Measurements from ENCODE around the gene ST7.

The ST7 gene

GRCh38 chr7:116952635-116953371, 498 bp upstream of the ST7 start:
- H3K27me3 ChIP-seq (ENCODE audit: insufficient read depth, low read depth, severe bottlenecking) = peaks cover 83% of the 10 kb centered on the region
- no peaks in the 10 kb centered on the region for H3K9me3 ChIP-seq (ENCODE audit: severe bottlenecking)
- peak; percentile 14 for DNase-seq
- peak overlapping the region; percentile 63 for H3K4me3 ChIP-seq (ENCODE audit: low read depth, low read length)
- no peak for TF ChIP-seq CTCF (IDR thresholded peaks at IDR 0.05; ENCODE audit: low read depth, low read length)
- no peaks in the 10 kb centered on the region for H3K36me3 ChIP-seq
- no peak overlapping the region for H3K27ac ChIP-seq

- no peak for TF ChIP-seq CTCF (IDR thresholded peaks at IDR 0.05; ENCODE audit: low read depth, low read length)
- no peaks in the 10 kb centered on the region for H3K9me3 ChIP-seq (ENCODE audit: severe bottlenecking)
- no peak overlapping the region for H3K27ac ChIP-seq
- DNase-seq = peak; percentile 13
- no peaks in the 10 kb centered on the region for H3K36me3 ChIP-seq
- H3K27me3 ChIP-seq (ENCODE audit: insufficient read depth, low read depth, severe bottlenecking) = peaks cover 79% of the 10 kb centered on the region
- peak overlapping the region; percentile 63 for H3K4me3 ChIP-seq (ENCODE audit: low read depth, low read length)
Observed at GRCh38 chr7:116953906-116954838, 871 bp downstream of the ST7 start.

GRCh38 chr7:116955340-116955739, 2.0 kb downstream of the ST7 start:
- no peak overlapping the region for H3K4me3 ChIP-seq (ENCODE audit: low read depth, low read length)
- H3K36me3 ChIP-seq = no peaks in the 10 kb centered on the region
- DNase-seq = no peak
- peaks cover 80% of the 10 kb centered on the region for H3K27me3 ChIP-seq (ENCODE audit: insufficient read depth, low read depth, severe bottlenecking)
- H3K9me3 ChIP-seq (ENCODE audit: severe bottlenecking) = no peaks in the 10 kb centered on the region
- H3K27ac ChIP-seq = no peak overlapping the region
- TF ChIP-seq CTCF (IDR thresholded peaks at IDR 0.05; ENCODE audit: low read depth, low read length) = no peak

DNA sequence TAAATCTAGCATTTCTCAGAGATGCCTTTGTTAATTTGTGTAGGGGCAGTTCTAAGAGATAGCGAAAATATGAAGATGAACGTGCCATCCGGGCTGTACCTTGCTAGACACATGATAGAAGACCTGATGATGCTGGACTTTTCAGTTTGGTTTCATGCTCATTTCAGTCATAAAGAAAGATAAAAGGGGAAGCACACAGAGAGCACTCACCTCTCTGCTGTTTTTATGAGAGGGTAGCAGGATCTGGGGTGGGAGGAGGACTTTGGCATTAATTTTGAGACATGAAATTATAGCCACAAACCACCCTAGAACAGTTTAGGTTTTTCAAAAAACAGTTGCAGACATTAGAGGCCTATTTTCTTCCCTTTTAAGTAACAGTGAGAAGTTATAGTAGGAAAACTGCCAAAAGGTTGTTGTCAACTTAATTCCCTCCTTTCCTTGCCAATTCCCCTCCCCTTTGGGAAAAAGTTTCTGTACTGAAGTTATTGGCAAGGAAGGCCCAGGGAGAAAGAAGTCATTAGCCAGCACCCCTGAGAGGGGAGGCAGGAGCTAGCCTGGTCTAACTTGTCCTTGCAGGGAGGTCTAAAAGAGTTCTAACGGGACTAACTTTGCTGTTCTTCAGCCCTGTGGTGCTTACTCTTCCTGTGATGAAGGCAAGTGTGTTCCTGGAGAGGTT, 2.6 kb downstream of the ST7 start:
- H3K4me3 ChIP-seq (ENCODE audit: low read depth, low read length) = no peak overlapping the region

DNA sequence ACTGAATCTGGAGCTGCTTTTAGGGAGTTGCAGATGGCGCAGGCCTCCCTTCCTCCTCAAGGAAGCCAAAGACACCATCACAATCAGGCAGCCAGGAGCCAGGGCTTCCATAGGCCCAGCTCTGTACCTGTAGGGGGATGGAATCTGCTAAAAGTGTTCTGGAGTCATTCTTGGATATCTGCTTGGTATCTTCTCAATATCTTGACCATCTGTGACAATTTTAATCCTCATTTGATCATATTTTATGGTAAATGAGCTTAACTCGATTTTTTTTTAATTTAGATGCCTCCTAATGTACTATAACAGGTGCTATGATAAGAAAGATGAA, 3.1 kb downstream of the ST7 start:
- H3K9me3 ChIP-seq (ENCODE audit: severe bottlenecking) = no peaks in the 10 kb centered on the region
- H3K36me3 ChIP-seq = no peaks in the 10 kb centered on the region
- peaks cover 81% of the 10 kb centered on the region for H3K27me3 ChIP-seq (ENCODE audit: insufficient read depth, low read depth, severe bottlenecking)
- no peak for TF ChIP-seq CTCF (IDR thresholded peaks at IDR 0.05; ENCODE audit: low read depth, low read length)
- H3K27ac ChIP-seq = no peak overlapping the region
- DNase-seq = no peak
- H3K4me3 ChIP-seq (ENCODE audit: low read depth, low read length) = no peak overlapping the region

More for the DNA sequence above, 2.6 kb downstream of the ST7 start:
- peaks cover 82% of the 10 kb centered on the region for H3K27me3 ChIP-seq (ENCODE audit: insufficient read depth, low read depth, severe bottlenecking)
- no peaks in the 10 kb centered on the region for H3K9me3 ChIP-seq (ENCODE audit: severe bottlenecking)
- TF ChIP-seq CTCF (IDR thresholded peaks at IDR 0.05; ENCODE audit: low read depth, low read length) = no peak
- no peaks in the 10 kb centered on the region for H3K36me3 ChIP-seq
- no peak for DNase-seq
- no peak overlapping the region for H3K27ac ChIP-seq
